H9 (cell line): ENCODE results near the gene FAM120A. TPM values are rescaled to one million over a fixed set of nuclear protein-coding genes. Genes with fewer than 3 reads are reported as not detected.

Experiments
- DNase-seq: peaks from one replicate; pipeline ENCODE4 v3.0.0-alpha.2; 2017
- H2AFZ ChIP-seq: one replicate; pipeline ENCODE4 v1.6.1; 2013; ENCODE audit warnings: mild to moderate bottlenecking, low read length, control low read depth, moderate library complexity
- H2AK5ac ChIP-seq: 2 replicates; pipeline ENCODE4 v1.6.1; 2013; ENCODE audit warnings: low read length, control low read depth, mixed read lengths; ENCODE audit not compliant: insufficient read length
- H2BK120ac ChIP-seq: one replicate; pipeline ENCODE4 v1.6.1; 2013; ENCODE audit warnings: low read depth, mild to moderate bottlenecking, low read length, control low read depth, inconsistent platforms; ENCODE audit not compliant: poor library complexity, severe bottlenecking
- H2BK12ac ChIP-seq: 2 replicates; pipeline ENCODE4 v1.6.1; 2013; ENCODE audit warnings: low read length, control low read depth, mixed read lengths, low read depth; ENCODE audit not compliant: insufficient read length
- H2BK15ac ChIP-seq: 2 replicates; pipeline ENCODE4 v1.6.1; 2013; ENCODE audit warnings: low read depth, low read length, control low read depth
- H2BK20ac ChIP-seq: one replicate; pipeline ENCODE4 v1.6.1; 2013; ENCODE audit warnings: low read depth, mild to moderate bottlenecking, low read length, control low read depth, inconsistent platforms; ENCODE audit not compliant: poor library complexity, severe bottlenecking
- H2BK5ac ChIP-seq: 2 replicates; pipeline ENCODE4 v1.6.1; 2013; ENCODE audit warnings: low read length, control low read depth, mixed read lengths; ENCODE audit not compliant: insufficient read length
- H3K14ac ChIP-seq: 2 replicates; pipeline ENCODE4 v1.6.1; 2013; ENCODE audit warnings: low read length, control low read depth; ENCODE audit not compliant: insufficient read depth
- H3K18ac ChIP-seq: 2 replicates; pipeline ENCODE4 v1.6.1; 2013; ENCODE audit warnings: low read depth, mild to moderate bottlenecking, mixed read lengths, low read length, control low read depth; ENCODE audit not compliant: insufficient read length
- H3K23ac ChIP-seq: 2 replicates; pipeline ENCODE4 v1.6.1; 2013; ENCODE audit warnings: low read length, control low read depth, mixed read lengths, low read depth; ENCODE audit not compliant: insufficient read length
- H3K23me2 ChIP-seq: 2 replicates; pipeline ENCODE4 v1.6.1; 2013; ENCODE audit warnings: low read depth, mild to moderate bottlenecking, mixed read lengths, low read length, control low read depth; ENCODE audit not compliant: insufficient read length, poor library complexity, severe bottlenecking
- H3K27ac ChIP-seq: 2 replicates; pipeline ENCODE4 v1.5.1; 2013; ENCODE audit warnings: low read length, control low read depth, mixed read lengths, low read depth; ENCODE audit not compliant: insufficient read length
- H3K27me3 ChIP-seq: 2 replicates; pipeline ENCODE4 v1.6.1; 2013; ENCODE audit warnings: low read length, control low read depth, inconsistent platforms; ENCODE audit not compliant: insufficient read depth
- H3K4ac ChIP-seq: 2 replicates; pipeline ENCODE4 v1.6.1; 2013; ENCODE audit warnings: low read depth, mild to moderate bottlenecking, control low read depth, inconsistent platforms, low read length, moderate library complexity
- H3K4me1 ChIP-seq: 2 replicates; pipeline ENCODE4 v1.6.1; 2013; ENCODE audit warnings: low read length, control low read depth, inconsistent platforms; ENCODE audit not compliant: insufficient read depth
- H3K4me2 ChIP-seq: 2 replicates; pipeline ENCODE4 v1.6.1; 2013; ENCODE audit warnings: low read length, control low read depth, mixed read lengths; ENCODE audit not compliant: insufficient read length, insufficient read depth
- H3K56ac ChIP-seq: 2 replicates; pipeline ENCODE4 v1.6.1; 2013; ENCODE audit warnings: low read depth, mild to moderate bottlenecking, mixed read lengths, low read length, control low read depth; ENCODE audit not compliant: insufficient read length
- H3K79me1 ChIP-seq: 2 replicates; pipeline ENCODE4 v1.6.1; 2013; ENCODE audit warnings: low read depth, mild to moderate bottlenecking, moderate library complexity, low read length, control low read depth, inconsistent platforms; ENCODE audit not compliant: insufficient read depth, poor library complexity, severe bottlenecking
- H3K79me2 ChIP-seq: 2 replicates; pipeline ENCODE4 v1.6.1; 2013; ENCODE audit warnings: low read length, control low read depth, inconsistent platforms; ENCODE audit not compliant: insufficient read depth
- H3K9ac ChIP-seq: 2 replicates; pipeline ENCODE4 v1.6.1; 2013; ENCODE audit warnings: low read length, control low read depth, mixed read lengths; ENCODE audit not compliant: insufficient read length; ENCODE audit errors: extremely low read depth
- H3K9me3 ChIP-seq: one replicate; pipeline ENCODE4 v1.6.1; 2013; ENCODE audit warnings: low read depth, low read length, inconsistent platforms; ENCODE audit not compliant: control insufficient read depth
- H3T11ph ChIP-seq: one replicate; pipeline ENCODE4 v1.6.1; 2013; ENCODE audit warnings: mild to moderate bottlenecking, low read length, control low read depth, inconsistent platforms
- H4K20me1 ChIP-seq: one replicate; pipeline ENCODE4 v1.6.1; 2013; ENCODE audit not compliant: control insufficient read depth, insufficient read length, insufficient read depth
- H4K5ac ChIP-seq: 2 replicates; pipeline ENCODE4 v1.6.1; 2013; ENCODE audit warnings: low read depth, mild to moderate bottlenecking, mixed read lengths, low read length, control low read depth; ENCODE audit not compliant: insufficient read length
- H4K8ac ChIP-seq: replicated peaks from 2 replicates; pipeline ENCODE4 v1.6.1; 2013; ENCODE audit warnings: low read length, control low read depth, mixed read lengths, low read depth; ENCODE audit not compliant: insufficient read length
- H4K91ac ChIP-seq: 2 replicates; pipeline ENCODE4 v1.6.1; 2013; ENCODE audit warnings: low read depth, mild to moderate bottlenecking, moderate library complexity, mixed read lengths, low read length, control low read depth; ENCODE audit not compliant: insufficient read length
- H3K27ac Mint-ChIP-seq, 3 experiments: 2 replicates in 2 of 3; 3 replicates in 1 of 3; pipeline ENCODE4 v1.8.0; 2020 to 2021; ENCODE audit warnings: mixed read lengths in 3 of 3, mild to moderate bottlenecking in 1 of 3, moderate library complexity in 1 of 3
- H3K27me3 Mint-ChIP-seq: 2 replicates; pipeline ENCODE4 v1.8.0; 2021; ENCODE audit warnings: low read depth, mild to moderate bottlenecking, moderate library complexity, mixed read lengths
- H3K36me3 Mint-ChIP-seq, 3 experiments: 2 replicates in 2 of 3; 3 replicates in 1 of 3; pipeline ENCODE4 v1.8.0; 2020 to 2021; ENCODE audit warnings: low read depth in 3 of 3, mixed read lengths in 3 of 3; ENCODE audit not compliant: insufficient read depth in 1 of 3
- H3K4me1 Mint-ChIP-seq, 2 experiments: 2 replicates each; pipeline ENCODE4 v1.8.0; 2020; ENCODE audit warnings: mixed read lengths in 2 of 2
- H3K4me3 Mint-ChIP-seq, 2 experiments: 2 replicates in 1 of 2; 3 replicates in 1 of 2; pipeline ENCODE4 v1.8.0; 2020 to 2021; ENCODE audit warnings: mild to moderate bottlenecking in 2 of 2, mixed read lengths in 2 of 2, moderate library complexity in 1 of 2
- H3K9me3 Mint-ChIP-seq, 2 experiments: 2 replicates in 1 of 2; 3 replicates in 1 of 2; pipeline ENCODE4 v1.8.0; 2020; ENCODE audit warnings: mild to moderate bottlenecking in 2 of 2, mixed read lengths in 2 of 2, moderate library complexity in 1 of 2
- total RNA-seq: library from RNA; stranded (reverse); gene quantifications from 2 replicates; pipeline ENCODE4 v1.2.1, GENCODE V29; 2021
- TF ChIP-seq, protein P1 (sequence below): fragments of 200-600 bp; sonication (generic); conservative IDR thresholded peaks from 3 replicates; pipeline ENCODE4 v1.8.0; 2021; ENCODE audit warnings: antibody characterized with exemption, mild to moderate bottlenecking

The FAM120A gene
- total RNA-seq, 1 experiment from 2014 or later: 57.7 TPM

GRCh38 chr9:93413530-93413929 lies 38.0 kb upstream of the FAM120A start:
- Histone ChIP-seq H2AK5ac (no peak overlapping the region), H2AFZ (no peak overlapping the region), H3T11ph (no peak overlapping the region), H4K5ac (no peak overlapping the region), H3K79me2 (no peaks in the 10 kb centered on the region), H3K23ac (no peak overlapping the region), H2BK15ac (no peak overlapping the region), H2BK12ac (no peak overlapping the region), H3K4me1 (no peaks in the 10 kb centered on the region), H3K18ac (no peak overlapping the region), H3K23me2 (no peaks in the 10 kb centered on the region), H3K79me1 (no peaks in the 10 kb centered on the region), H3K9me3 (no peaks in the 10 kb centered on the region), H4K91ac (no peak overlapping the region), H3K27me3 (no peaks in the 10 kb centered on the region), H4K8ac (no peak overlapping the region), H3K9ac (no peak overlapping the region), H2BK20ac (no peak overlapping the region), H3K4ac (no peak overlapping the region), H3K27ac (no peak overlapping the region), H2BK120ac (no peak overlapping the region), H3K14ac (no peak overlapping the region), H2BK5ac (no peak overlapping the region), H4K20me1 (no peaks in the 10 kb centered on the region), H3K56ac (no peak overlapping the region), H3K4me2 (no peak overlapping the region)
- peaks cover 3% of the 10 kb centered on the region for H3K27me3 Mint-ChIP-seq
- H3K27ac Mint-ChIP-seq: no peak overlapping the region
- peaks cover 5 to 14% of the 10 kb centered on the region in 2 experiments for H3K9me3 Mint-ChIP-seq
- TF ChIP-seq, protein P1, sequence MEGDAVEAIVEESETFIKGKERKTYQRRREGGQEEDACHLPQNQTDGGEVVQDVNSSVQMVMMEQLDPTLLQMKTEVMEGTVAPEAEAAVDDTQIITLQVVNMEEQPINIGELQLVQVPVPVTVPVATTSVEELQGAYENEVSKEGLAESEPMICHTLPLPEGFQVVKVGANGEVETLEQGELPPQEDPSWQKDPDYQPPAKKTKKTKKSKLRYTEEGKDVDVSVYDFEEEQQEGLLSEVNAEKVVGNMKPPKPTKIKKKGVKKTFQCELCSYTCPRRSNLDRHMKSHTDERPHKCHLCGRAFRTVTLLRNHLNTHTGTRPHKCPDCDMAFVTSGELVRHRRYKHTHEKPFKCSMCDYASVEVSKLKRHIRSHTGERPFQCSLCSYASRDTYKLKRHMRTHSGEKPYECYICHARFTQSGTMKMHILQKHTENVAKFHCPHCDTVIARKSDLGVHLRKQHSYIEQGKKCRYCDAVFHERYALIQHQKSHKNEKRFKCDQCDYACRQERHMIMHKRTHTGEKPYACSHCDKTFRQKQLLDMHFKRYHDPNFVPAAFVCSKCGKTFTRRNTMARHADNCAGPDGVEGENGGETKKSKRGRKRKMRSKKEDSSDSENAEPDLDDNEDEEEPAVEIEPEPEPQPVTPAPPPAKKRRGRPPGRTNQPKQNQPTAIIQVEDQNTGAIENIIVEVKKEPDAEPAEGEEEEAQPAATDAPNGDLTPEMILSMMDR: no peak
- peaks cover 0 to 2% of the 10 kb centered on the region in 2 experiments; a peak in 2 of 4 replicates for H3K4me1 Mint-ChIP-seq
- peaks cover 0 to 7% (median 5%) of the 10 kb centered on the region in 3 experiments; a peak in 5 of 7 replicates for H3K36me3 Mint-ChIP-seq
- DNase-seq: no peak
- no peak overlapping the region for H3K4me3 Mint-ChIP-seq
